ENCODE results near the gene TUSC2.

GRCh38 chr3:50337175-50337861, 9.3 kb upstream of the TUSC2 start:
- TF ChIP-seq EZH2 (IDR thresholded peaks at IDR 0.05; ENCODE audit: borderline replicate concordance, low read depth, low read length, poor library complexity, severe bottlenecking): no peak
- no peak for TF ChIP-seq CTCF (conservative IDR thresholded peaks at IDR 0.05; ENCODE audit: low read depth, low read length)
